Measurements from ENCODE around the gene PSMA2. TPM values are rescaled to one million over a fixed set of nuclear protein-coding genes. Genes with fewer than 3 reads are reported as not detected.

The PSMA2 gene
- total RNA-seq, 1 donor from 2014 or later, result 316 TPM

DNA sequence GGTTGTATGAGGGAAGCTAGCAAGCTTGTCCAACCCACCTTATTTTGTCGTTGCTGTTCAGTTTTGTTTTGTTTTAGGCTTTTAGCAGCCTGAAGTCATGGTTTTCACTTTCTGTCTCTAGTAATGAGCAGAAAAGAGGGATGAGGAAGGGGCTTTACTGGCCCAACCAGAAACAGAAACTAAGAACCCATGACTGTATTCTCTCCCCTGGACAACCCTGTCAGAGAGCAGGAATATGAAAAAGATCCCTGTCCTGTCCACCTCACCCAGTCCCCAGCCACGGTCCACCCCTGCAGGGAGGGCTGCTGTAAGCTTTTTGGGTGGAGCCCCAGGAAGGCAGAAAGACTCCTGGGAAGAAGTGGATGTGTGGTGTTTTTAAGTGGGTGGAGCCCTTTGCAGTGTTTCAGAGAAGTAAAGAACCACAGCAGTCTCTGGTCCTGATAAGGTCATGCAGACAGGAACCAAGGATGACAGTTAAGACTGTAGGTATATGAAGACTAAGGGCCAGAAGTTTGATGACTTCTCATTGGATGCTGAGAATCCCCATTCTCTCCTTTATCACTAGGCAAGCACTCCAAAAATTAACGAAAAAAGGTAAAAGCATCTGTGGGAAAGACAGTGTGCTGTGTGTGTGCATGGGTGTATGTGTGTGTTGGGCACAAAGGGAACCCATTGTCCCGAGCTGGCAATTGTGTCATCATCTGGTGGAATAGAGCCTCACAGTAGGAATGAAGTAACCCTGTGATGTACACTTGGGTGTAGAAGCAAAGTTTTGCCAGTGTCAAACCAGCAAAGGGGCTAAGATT lies 14.1 kb upstream of the PSMA2 start:
- no peaks in the 10 kb centered on the region for H3K36me3 Mint-ChIP-seq
- TF ChIP-seq, protein P1, sequence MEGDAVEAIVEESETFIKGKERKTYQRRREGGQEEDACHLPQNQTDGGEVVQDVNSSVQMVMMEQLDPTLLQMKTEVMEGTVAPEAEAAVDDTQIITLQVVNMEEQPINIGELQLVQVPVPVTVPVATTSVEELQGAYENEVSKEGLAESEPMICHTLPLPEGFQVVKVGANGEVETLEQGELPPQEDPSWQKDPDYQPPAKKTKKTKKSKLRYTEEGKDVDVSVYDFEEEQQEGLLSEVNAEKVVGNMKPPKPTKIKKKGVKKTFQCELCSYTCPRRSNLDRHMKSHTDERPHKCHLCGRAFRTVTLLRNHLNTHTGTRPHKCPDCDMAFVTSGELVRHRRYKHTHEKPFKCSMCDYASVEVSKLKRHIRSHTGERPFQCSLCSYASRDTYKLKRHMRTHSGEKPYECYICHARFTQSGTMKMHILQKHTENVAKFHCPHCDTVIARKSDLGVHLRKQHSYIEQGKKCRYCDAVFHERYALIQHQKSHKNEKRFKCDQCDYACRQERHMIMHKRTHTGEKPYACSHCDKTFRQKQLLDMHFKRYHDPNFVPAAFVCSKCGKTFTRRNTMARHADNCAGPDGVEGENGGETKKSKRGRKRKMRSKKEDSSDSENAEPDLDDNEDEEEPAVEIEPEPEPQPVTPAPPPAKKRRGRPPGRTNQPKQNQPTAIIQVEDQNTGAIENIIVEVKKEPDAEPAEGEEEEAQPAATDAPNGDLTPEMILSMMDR (IDR thresholded peaks at IDR 0.05), result no peak
- TF ChIP-seq EZH2phosphoT487 (IDR thresholded peaks at IDR 0.05) (no peak), EZH2 (IDR thresholded peaks at IDR 0.05) (no peak)
- peaks cover 3% of the 10 kb centered on the region for H3K27me3 Mint-ChIP-seq (ENCODE audit: insufficient read depth, low read depth)
- H3F3A ChIP-seq (ENCODE audit: low read depth), result peaks cover 2% of the 10 kb centered on the region
- H3K27ac Mint-ChIP-seq, result no peak overlapping the region
- H3K36me3 ChIP-seq, result no peaks in the 10 kb centered on the region
- H4K20me1 ChIP-seq (ENCODE audit: low read depth), result no peaks in the 10 kb centered on the region
- H3K4me2 ChIP-seq, result no peak overlapping the region
- no peaks in the 10 kb centered on the region for H3K9me3 ChIP-seq (ENCODE audit: low read depth)
- no peak overlapping the region for H3K9ac ChIP-seq
- H3K4me3 Mint-ChIP-seq, result no peak overlapping the region
- H2AFZ ChIP-seq (replicated peaks), result peak overlapping the region; percentile 68
- no peaks in the 10 kb centered on the region for H3K79me2 ChIP-seq (ENCODE audit: low read depth)
- DNase-seq (ENCODE audit: low spot score), result no peak
- H3K4me3 ChIP-seq, result no peak overlapping the region
- H3K27ac ChIP-seq, result no peak overlapping the region
- peaks cover 4% of the 10 kb centered on the region for H3K4me1 Mint-ChIP-seq
- no peaks in the 10 kb centered on the region for H3K9me3 Mint-ChIP-seq
- no peaks in the 10 kb centered on the region for H3K27me3 ChIP-seq
- H3K4me1 ChIP-seq, result peaks cover 3% of the 10 kb centered on the region

DNA sequence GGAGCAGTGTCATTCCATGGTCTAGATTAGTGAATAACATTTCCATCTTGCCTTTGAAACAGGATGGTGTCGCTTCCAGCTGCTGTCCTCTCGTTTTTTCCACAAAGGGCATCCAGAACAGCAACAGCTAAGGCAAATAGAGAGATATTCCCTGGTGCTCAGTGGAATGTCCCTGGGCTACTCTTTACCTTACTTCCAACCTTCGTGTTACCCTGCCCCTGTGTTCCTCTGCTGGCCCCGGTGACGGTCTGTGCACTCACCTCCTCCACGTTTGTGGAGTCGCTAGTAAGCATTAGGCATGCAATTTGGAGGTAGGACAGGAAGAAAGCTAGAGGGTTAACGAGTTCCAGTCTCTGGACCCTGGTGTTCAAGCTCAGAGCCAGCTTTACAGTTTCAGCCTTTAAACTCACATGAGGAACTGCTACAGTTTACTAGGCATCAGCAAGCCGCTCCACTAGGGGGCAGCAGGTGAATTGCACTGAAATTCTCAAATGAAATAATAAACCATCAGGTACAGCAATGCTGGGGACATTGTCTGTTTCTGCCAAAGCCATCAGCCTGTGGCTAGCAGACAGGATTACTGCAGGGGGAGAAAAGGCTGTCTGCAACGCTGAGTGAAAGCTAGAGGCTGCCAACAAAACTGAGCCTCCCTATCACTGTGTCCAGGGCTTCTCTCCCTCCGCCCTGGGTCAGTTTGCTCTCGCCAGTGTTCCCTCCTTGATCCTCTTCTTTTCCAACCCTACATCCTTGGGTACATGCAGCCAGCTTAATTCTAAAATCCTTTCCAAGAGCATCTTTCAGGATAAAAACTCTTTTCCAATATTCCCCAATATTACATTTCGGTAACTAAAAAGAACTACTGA lies 9.2 kb upstream of the PSMA2 start:
- Histone ChIP-seq H3K9me3 (ENCODE audit: low read depth) (no peaks in the 10 kb centered on the region), H2AFZ (replicated peaks) (no peak overlapping the region), H3K4me2 (peak overlapping the region; percentile 21), H3K79me2 (ENCODE audit: low read depth) (peaks cover 1% of the 10 kb centered on the region), H3K27me3 (no peaks in the 10 kb centered on the region), H3K27ac (no peak overlapping the region), H3F3A (ENCODE audit: low read depth) (peaks cover 17% of the 10 kb centered on the region), H3K9ac (no peak overlapping the region), H3K4me1 (peaks cover 3% of the 10 kb centered on the region), H3K36me3 (peaks cover 7% of the 10 kb centered on the region), H4K20me1 (ENCODE audit: low read depth) (no peaks in the 10 kb centered on the region), H3K4me3 (no peak overlapping the region)
- no peaks in the 10 kb centered on the region for H3K9me3 Mint-ChIP-seq
- TF ChIP-seq, protein P1 (IDR thresholded peaks at IDR 0.05), result peak; percentile 98
- TF ChIP-seq EZH2 (IDR thresholded peaks at IDR 0.05), result no peak
- H3K36me3 Mint-ChIP-seq, result peaks cover 9% of the 10 kb centered on the region
- peak; percentile 91 for DNase-seq (ENCODE audit: low spot score)
- H3K4me1 Mint-ChIP-seq, result peaks cover 4% of the 10 kb centered on the region
- no peak overlapping the region for H3K4me3 Mint-ChIP-seq
- H3K27ac Mint-ChIP-seq, result no peak overlapping the region
- peaks cover 3% of the 10 kb centered on the region for H3K27me3 Mint-ChIP-seq (ENCODE audit: insufficient read depth, low read depth)

DNA sequence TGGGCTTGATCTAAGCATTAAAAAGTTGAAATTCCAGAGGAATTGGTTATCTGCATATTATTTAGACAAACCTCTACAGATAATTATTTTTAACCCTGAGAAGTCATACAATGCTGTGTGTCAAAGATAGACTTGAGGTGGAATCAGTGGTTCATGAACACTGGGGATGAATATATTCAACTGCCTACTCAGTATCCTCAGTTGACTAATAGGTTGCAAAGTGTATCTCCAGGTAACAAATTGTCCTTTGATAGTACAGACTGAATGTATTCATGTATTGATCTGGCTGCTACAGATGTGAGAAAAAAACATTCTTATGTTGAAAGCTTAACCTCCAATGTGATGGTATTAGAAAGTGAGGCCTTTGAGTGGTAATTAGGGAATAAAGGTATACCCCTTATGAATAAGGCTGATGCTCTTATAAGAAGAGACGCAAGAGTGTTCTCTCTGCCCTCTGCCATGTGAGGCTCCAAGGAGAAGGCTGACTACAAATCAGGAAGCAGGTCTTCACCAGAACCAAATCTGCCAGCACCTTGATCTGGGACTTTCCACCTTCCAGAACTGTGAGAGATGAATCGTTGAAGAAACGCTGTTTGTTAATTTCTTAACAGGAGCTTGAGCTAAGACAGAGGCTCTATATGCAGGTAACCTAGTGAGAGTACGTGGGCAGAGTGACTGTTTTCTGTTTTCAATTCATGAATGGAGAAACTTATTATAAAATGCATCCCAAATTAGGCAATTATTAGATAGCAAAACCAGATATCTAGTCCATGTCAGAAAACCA lies 7.7 kb upstream of the PSMA2 start:
- TF ChIP-seq EZH2 (IDR thresholded peaks at IDR 0.05) (no peak), EZH2phosphoT487 (IDR thresholded peaks at IDR 0.05) (no peak)
- TF ChIP-seq, protein P1 (IDR thresholded peaks at IDR 0.05), result no peak
- no peak overlapping the region for H2AFZ ChIP-seq (replicated peaks)
- no peaks in the 10 kb centered on the region for H4K20me1 ChIP-seq (ENCODE audit: low read depth)
- H3K27ac ChIP-seq, result no peak overlapping the region
- Mint-ChIP-seq H3K27me3 (ENCODE audit: insufficient read depth, low read depth) (peaks cover 3% of the 10 kb centered on the region), H3K9me3 (no peaks in the 10 kb centered on the region), H3K27ac (no peak overlapping the region), H3K36me3 (peaks cover 14% of the 10 kb centered on the region), H3K4me3 (no peak overlapping the region), H3K4me1 (peaks cover 4% of the 10 kb centered on the region)
- peaks cover 3% of the 10 kb centered on the region for H3K4me1 ChIP-seq
- no peaks in the 10 kb centered on the region for H3K27me3 ChIP-seq
- H3K9me3 ChIP-seq (ENCODE audit: low read depth), result no peaks in the 10 kb centered on the region
- no peak overlapping the region for H3K4me3 ChIP-seq
- H3K36me3 ChIP-seq, result peaks cover 10% of the 10 kb centered on the region
- no peak overlapping the region for H3K9ac ChIP-seq
- peaks cover 17% of the 10 kb centered on the region for H3F3A ChIP-seq (ENCODE audit: low read depth)
- H3K4me2 ChIP-seq, result no peak overlapping the region
- DNase-seq (ENCODE audit: low spot score), result no peak
- peaks cover 15% of the 10 kb centered on the region for H3K79me2 ChIP-seq (ENCODE audit: low read depth)

All from neural progenitor cell (in vitro differentiated cells).